HG03442 (cell line): ENCODE results near the gene HSD11B1L.
A peak's percentile ranks its signal among the peaks of the same experiment; 100 is the strongest.
"Not testable (repeated sequence)": the region's sequence is repeated elsewhere in the genome, so short reads cannot be mapped to it uniquely, and the experiment has no call there.

Experiments used
- ATAC-seq: cut with Tn5 transposase; IDR thresholded peaks from one replicate; pipeline ENCODE4 v1.9.1; 2021; ENCODE audit warnings: mild to moderate bottlenecking, moderate library complexity; ENCODE audit not compliant: unreplicated experiment

Gene HSD11B1L

DNA sequence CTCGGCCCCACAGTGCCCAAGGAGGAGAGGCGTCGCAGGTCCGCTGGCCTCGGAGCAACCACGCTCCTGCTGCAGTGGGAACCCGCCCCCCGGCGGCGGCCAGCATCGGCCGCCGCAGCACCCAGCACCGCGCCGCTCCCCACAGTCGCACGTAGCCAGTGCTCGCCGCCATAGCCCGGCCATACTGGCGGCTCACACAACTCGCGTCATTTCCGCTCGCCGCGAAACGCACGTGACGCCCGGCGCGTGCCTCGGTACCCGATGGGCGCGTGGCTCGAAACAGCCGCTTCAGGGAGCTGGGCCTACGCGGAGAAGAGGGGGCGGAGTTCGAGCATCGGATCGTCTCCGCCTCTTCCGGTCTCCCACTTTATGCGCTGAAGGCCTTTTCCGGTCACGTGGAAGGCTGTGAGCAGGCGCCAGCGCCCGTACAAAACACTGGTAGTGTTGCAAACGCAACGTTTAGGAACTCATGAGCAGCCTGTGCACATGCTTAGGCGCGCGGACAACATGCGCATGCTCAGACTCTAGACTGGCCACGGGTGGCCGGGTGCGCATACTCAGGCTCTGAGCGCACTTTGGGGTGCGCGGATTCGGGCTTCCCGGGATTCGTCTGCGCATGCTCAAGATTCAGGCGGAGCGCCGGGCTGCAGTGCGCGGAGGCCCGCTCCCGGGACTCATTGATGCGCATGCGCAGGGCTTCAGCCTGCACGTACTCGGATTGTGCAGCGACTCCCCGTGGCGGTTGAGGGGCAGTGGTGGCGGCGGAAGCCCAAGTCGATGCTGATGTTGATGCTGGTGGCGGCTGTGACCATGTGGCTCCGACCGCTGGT is 39.3 kb downstream of the HSD11B1L start, which contains the start of the genes CATSPERD and LONP1:
CATSPERD (plus strand) TSS at position 677 of the 830 bp plus-strand sequence; CDS start at position 778, 101 bp downstream.
LONP1 (minus strand) TSS at position 186 of the 830 bp plus-strand sequence; CDS start at position 172, 14 bp downstream.
- ATAC-seq: peak; percentile 77

DNA sequence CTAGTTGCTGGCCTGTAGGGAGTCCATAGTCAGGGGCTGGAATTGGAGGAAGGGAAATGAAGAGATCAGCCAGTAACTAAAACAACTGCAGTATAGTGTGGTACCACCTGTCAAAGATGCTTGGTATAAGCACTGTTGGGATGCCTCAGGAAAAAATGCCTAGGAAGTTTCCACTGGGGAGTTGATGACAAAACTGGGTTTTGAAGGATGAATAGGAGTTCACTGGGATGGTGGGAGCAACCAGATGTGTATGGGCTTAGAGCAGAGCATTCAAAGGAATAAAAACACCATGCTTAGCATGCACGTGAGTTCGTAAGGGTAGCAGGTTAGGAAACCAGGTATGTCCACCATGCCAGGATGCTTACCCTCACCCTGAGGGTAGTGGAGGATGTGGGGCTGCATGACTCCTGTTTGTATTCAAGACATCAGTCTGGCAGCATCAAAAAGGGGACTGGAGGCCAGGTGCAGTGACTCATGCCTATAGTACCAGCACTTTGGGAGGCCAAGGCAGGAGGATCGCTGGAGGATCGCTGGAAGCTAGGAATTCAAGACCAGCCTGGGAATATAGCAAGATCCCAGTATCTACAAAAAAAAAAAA is 46.7 kb downstream of the HSD11B1L start:
- no peak for ATAC-seq

DNA sequence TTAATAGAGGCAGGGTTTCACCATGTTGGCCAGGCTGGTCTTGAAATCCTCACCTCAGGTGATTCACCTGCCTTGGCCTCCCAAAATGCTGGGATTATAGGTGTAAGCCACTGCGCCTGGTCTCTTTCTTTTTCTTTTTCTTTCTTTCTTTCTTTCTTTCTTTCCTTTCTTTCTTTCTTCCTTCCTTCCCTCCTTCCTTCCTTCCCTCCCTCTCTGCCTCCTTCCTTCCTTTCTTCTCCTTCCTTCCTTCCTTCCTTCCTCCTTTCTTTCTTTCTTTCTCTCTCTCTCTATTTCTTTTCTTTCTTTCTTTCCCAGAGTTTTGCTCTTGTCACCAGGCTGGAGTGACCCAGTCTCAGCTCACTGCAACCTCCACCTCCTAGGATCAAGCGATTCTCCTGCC is 52.3 kb downstream of the HSD11B1L start:
- ATAC-seq: not testable (repeated sequence)
